UCSD-AML1 (cell line): Measurements from ENCODE around the gene MEN1.
A peak's percentile ranks its signal among the peaks of the same experiment; 100 is the strongest.

Source experiments
- DNase-seq: peaks from one replicate; lab custom pipeline; 2025; ENCODE audit not compliant: unreplicated experiment; lab: John Stamatoyannopoulos, UW

The MEN1 gene

GRCh38 chr11:64803158-64803845 lies 7.0 kb downstream of the MEN1 start, which contains the start of gene MAP4K2:
Gene MAP4K2 (minus strand): TSS chr11:64803214. CDS start chr11:64803149, 65 bp downstream.
- peak; percentile 87 for DNase-seq

GRCh38 chr11:64802370-64803157 lies 7.8 kb downstream of the MEN1 start:
- DNase-seq, result no peak

GRCh38 chr11:64801561-64802369 lies 8.6 kb downstream of the MEN1 start:
- DNase-seq, result peak; percentile 57

GRCh38 chr11:64801158-64801464 lies 9.2 kb downstream of the MEN1 start:
- DNase-seq, result no peak

GRCh38 chr11:64800303-64801157 lies 9.8 kb downstream of the MEN1 start:
- DNase-seq, result no peak

GRCh38 chr11:64799623-64800302 lies 10.6 kb downstream of the MEN1 start:
- DNase-seq, result no peak

- DNase-seq, result no peak
Observed at GRCh38 chr11:64799256-64799622, 11.1 kb downstream of the MEN1 start.

GRCh38 chr11:64796757-64797541 lies 13.4 kb downstream of the MEN1 start:
- DNase-seq, result no peak

GRCh38 chr11:64796047-64796756 lies 14.1 kb downstream of the MEN1 start:
- DNase-seq, result peak; percentile 25

- DNase-seq, result no peak
Observed at GRCh38 chr11:64794526-64794925, 15.8 kb downstream of the MEN1 start.

- peak; percentile 61 for DNase-seq
Observed at GRCh38 chr11:64793271-64794160, 16.8 kb downstream of the MEN1 start.

- DNase-seq, result no peak
Observed at GRCh38 chr11:64792482-64792881, 17.9 kb downstream of the MEN1 start.

GRCh38 chr11:64791781-64792291 lies 18.5 kb downstream of the MEN1 start:
- no peak for DNase-seq

GRCh38 chr11:64790205-64791095 lies 19.9 kb downstream of the MEN1 start:
- no peak for DNase-seq

- no peak for DNase-seq
Observed at GRCh38 chr11:64789331-64790204, 20.8 kb downstream of the MEN1 start.
